HG03060 (cell line): ENCODE data around the gene HNF4A.
"Not testable (repeated sequence)": the region's sequence is repeated elsewhere in the genome, so short reads cannot be mapped to it uniquely, and the experiment has no call there.

Experiments used
- ATAC-seq: cut with Tn5 transposase; IDR thresholded peaks from one replicate; pipeline ENCODE4 v1.9.1; 2021; ENCODE audit warnings: low read depth, moderate number of reproducible peaks; ENCODE audit not compliant: unreplicated experiment

Gene HNF4A

DNA sequence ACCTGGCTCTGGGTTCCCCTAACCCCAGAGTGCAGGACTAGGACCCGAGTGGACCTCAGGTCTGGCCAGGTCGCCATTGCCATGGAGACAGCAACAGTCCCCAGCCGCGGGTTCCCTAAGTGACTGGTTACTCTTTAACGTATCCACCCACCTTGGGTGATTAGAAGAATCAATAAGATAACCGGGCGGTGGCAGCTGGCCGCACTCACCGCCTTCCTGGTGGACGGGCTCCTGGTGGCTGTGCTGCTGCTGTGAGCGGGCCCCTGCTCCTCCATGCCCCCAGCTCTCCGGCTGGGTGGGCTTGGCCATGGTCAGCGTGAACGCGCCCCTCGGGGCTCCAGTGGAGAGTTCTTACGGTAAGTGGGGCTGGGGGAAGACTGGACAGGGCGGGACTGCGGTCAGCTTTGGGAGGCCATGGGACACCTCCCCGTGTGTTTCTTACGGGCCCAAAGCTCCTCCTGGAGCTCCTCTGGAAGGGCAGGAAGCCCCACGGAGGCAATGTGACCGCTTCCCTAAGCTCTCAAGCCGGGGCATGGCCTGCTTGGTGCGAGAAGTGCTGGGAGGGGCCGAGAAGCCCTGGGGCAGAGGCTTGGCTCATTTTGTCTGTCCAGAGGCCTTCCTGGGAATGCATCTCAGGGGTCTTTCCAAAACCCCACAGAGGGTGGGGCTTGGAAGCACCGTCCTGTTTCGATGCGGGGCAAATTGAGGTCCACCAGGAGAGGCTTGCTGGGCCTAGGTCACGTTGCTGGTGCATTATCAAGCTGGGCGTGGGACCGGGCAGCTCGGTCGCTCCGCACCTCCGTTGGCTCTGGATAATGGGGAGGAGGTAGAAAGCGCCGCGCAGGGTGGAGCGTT, at the start of gene HNF4A:
TSS of gene HNF4A (plus strand) at position 202 of the 855 bp plus-strand sequence. CDS start at position 308, 106 bp downstream.
- no peak for ATAC-seq

DNA sequence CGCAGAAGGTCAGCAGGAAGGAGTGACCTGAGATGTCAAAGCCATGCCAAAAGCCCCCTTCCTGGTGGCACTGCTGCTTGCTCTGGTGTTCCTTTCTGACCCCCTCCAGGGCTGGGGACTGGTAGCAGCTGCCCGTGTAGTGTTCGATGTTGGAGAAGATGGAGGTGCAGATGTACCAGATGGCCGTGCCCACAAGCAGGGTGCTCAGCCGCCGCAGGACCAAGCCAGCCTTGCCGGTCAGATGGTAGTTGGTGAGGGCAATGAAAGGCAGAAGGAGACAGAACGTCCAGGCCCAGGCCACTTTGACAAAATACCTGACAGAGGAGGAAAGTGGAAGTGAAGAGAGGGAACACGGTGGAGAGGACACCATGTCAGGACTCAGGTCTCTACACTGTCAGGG, 48.6 kb upstream of the HNF4A start:
- ATAC-seq, result no peak

DNA sequence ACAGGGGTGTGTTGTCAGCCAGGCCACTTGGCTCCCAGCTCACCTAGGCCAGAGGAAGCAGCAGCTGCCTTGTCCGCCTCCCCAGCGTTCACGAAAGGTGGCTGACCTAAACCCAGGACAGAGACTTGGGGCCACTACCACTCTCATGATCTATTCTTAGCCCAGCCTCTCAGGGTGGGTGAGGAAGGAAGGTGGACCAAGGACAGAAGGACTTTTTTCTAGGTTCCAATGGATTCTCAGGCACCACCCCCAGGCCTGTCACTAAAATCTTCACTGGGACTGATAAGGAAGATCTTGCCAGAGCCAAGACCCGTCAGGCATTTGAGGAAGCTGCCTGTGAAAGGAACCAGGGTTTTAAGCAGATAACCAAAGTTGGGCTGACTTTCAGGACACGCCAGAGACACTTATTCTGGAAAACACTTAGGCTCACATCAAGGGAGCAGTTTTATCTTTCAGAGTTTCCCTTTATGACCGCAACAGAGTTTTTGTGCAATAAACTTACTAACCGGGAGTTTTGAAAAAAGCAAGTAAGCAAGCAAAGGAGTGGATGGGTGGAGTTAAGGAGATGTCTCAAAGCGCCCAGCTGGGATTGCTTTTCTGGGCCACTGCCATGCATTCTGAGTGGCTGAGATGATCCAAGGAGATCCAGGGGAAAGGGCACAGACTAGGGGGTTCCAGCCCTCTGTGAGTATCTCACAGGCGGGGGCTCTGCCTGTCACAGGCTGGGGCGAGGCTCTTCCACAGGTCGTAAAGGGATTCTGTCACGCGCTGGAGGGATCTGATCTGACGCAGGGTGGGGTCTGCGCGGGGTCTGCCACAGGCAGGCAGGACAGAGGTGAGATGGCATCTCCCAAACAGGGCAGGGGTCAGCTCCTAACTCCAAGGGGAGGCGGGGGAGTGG, 45.5 kb upstream of the HNF4A start:
- ATAC-seq, result no peak

GRCh38 chr20:44310664-44311639, 44.5 kb upstream of the HNF4A start, which contains the start of gene FITM2:
TSS of gene FITM2 (minus strand) at chr20:44311202. CDS start at chr20:44311148, 54 bp downstream.
- peak; percentile 63 for ATAC-seq

- no peak for ATAC-seq
These were observed 40.6 kb upstream of the HNF4A start for GRCh38 chr20:44314870-44315269.

DNA sequence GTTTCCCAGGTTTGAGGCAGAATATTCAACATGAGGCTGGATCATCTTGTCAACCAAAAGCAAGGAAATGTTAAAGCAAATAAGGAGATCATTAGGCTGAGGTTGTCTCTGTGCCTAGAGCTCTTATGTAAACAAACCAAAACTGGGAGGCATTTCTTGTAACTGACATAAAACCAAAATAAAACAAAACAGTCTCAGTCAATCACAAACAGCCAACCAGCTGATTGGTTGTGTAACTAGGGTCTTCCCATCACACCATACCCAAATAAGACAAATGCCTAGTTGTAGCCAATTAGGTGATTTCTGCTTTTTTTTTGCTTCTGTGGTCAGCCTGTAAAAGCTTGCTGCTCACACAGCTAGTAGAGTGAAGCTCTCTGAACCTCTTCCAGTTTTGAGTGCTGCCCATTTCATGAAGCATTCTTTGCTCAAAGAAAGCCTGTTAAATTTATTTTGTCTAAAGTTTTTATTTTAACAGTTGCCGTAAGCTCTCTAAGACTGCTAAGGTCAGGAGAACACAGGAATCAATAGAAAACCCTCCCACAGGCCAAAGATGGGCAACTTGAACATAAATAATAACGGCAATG, 35.6 kb upstream of the HNF4A start:
- no peak for ATAC-seq

- ATAC-seq, result no peak
These were observed 31.2 kb upstream of the HNF4A start for GRCh38 chr20:44324343-44324742.

DNA sequence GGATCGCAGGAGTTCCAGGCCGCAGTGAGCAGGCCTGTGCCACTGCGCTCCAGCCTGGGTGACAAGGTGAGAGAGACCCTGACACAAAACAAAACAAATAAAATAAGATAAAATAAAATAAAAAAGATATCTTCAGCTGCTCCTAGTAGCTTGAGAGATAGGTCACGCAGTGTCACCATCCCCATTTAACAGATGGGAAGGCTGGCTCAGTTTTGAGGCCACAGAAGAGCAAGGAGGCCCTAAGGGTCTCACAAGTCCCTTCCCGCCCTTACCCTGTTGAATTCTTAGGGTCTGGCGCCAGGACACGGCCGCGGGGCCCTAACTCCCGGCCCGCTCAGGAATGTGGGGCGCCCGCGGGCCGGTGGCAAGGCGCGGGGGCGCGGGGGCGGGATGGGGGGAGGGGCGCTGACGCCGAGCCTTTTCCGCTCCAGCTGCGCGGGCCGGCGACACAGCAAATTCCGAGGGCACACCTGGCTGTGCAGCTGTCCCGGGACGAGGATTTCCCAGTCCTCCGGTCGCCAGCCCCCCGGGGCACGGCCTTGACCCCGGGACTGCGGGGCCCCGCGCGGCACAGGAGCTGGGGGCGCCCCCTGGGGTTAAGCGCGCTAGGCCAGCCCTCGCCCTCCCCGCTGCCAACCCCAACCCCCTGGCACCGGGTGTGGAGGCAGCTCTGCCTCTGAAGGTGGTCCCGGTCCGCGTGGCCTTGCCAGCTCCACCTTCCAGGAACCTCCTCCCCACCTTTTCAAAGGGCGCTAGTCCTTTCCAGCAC, 28.9 kb upstream of the HNF4A start:
- no peak for ATAC-seq

GRCh38 chr20:44327748-44328147, 27.8 kb upstream of the HNF4A start:
- not testable (repeated sequence) for ATAC-seq

DNA sequence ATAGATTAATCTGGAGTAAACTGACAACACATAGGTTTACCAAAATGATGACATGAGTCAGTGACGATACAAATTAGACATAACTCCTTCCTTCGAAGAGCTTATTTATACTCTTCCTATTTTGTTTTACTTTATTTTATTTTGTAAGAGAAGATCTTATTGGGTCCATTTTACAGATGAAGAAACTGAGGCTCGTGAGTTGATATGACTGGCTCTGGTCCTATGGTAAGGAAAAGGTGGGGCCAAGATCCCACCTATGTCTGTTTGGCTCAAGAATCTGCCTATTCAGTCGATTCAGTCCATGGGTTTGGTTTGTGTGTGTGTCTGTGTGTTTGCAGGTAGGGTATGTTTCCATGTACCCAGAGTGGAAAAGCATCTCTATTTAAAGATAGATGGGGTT, 27.1 kb upstream of the HNF4A start:
- ATAC-seq, result no peak

GRCh38 chr20:44331201-44331600, 24.3 kb upstream of the HNF4A start:
- no peak for ATAC-seq

DNA sequence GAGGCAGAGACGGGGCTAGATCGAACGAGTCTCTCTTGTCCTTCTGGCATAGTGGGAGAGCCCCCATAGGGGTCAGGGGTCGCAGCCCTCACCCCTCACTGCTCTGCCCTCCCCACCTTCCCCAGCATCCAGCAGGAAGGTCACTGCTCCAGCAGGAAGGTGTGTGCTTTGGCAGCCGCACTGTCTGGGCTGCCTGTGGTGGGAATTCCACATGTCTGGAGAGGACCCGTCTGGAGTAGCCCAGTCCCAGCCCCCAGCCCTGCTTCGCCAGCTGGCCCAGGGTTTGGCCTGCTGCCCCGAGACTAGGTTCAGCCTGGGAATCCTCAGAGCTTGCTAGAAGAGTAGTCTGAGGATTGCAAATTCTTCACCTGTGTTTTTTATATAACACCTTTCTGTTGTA, 21.2 kb upstream of the HNF4A start:
- ATAC-seq, result no peak

- ATAC-seq, result no peak
These were observed 20.8 kb upstream of the HNF4A start for GRCh38 chr20:44334709-44335108.

- ATAC-seq, result no peak
These were observed 19.8 kb upstream of the HNF4A start for GRCh38 chr20:44335675-44336074.

- no peak for ATAC-seq
These were observed 19.4 kb upstream of the HNF4A start for GRCh38 chr20:44336086-44336485.

- no peak for ATAC-seq
These were observed 18.6 kb upstream of the HNF4A start, which contains the start of gene R3HDML for GRCh38 chr20:44336725-44337380. TSS of gene R3HDML (plus strand) at chr20:44337043. CDS start at chr20:44337158, 115 bp downstream.

DNA sequence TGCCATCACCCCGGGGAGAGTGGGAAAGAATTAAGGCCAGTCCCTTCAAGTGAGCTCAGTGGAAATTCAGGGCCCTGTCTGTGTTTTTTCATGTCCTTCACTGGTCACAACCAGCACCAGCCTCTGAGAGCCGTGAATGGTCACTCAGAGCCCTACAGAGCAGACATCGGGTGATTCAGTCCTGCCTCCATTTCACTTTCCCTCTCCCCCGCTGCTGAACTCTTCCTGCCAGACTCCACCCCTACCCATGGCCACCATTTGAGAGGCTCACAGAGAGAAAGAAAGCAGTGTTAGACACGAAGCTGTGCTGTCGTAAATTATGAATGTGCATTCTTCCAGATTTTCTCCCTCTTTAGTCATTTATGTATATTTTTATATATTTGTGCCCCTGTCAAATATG, 13.3 kb upstream of the HNF4A start:
- ATAC-seq, result no peak

GRCh38 chr20:44343162-44343675, 12.3 kb upstream of the HNF4A start:
- ATAC-seq, result no peak
